NB4 (cell line): ENCODE measurements around the gene SMYD2.

Experiments
- DNase-seq: peaks from one replicate; pipeline ENCODE4 v3.0.0; 2010; ENCODE audit warnings: low read depth
- H3K4me3 ChIP-seq: one replicate; pipeline ENCODE4 v1.5.1; 2011; ENCODE audit warnings: mild to moderate bottlenecking, low read depth, low read length, moderate library complexity
- MYC ChIP-seq: IDR thresholded peaks from 2 replicates; pipeline ENCODE4 v1.6.1; 2011; ENCODE audit warnings: low read depth, low read length
- POLR2A ChIP-seq: IDR thresholded peaks from 2 replicates; pipeline ENCODE4 v1.6.1; 2011; ENCODE audit warnings: mild to moderate bottlenecking; ENCODE audit not compliant: insufficient read length; ENCODE audit errors: extremely low read depth
- TF ChIP-seq, protein P1 (sequence below): IDR thresholded peaks from 2 replicates; pipeline ENCODE4 v1.6.1; 2011; ENCODE audit warnings: low read depth, low read length
- TF ChIP-seq, protein P2 (sequence below): IDR thresholded peaks from one replicate; pipeline ENCODE4 v1.5.1; 2012; ENCODE audit warnings: low read depth, low read length

SMYD2 gene

DNA sequence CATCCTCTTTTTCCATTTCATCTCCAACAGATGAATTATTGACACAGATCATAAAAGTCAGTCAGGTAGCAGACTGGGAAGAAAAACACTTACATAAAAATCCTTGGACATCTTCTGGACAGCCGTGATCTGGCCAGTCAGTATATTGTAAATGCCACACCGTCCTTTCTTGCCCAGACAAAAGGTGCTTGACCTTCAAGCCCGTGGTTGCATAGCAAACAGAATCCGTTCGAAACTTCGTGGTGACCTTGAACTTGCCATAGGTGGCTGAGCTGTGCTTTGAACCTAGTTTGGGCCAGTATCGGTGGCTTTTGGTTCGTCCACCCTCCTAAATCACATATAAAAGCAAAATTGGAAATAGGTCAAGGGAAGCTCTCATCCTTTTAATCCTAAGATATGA is 88.4 kb downstream of the SMYD2 start:
- no peak for DNase-seq
- no peak overlapping the region for H3K4me3 ChIP-seq
- TF ChIP-seq POLR2A (no peak), MYC (no peak)
- TF ChIP-seq, protein P1, sequence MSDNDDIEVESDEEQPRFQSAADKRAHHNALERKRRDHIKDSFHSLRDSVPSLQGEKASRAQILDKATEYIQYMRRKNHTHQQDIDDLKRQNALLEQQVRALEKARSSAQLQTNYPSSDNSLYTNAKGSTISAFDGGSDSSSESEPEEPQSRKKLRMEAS: no peak
- TF ChIP-seq, protein P2, sequence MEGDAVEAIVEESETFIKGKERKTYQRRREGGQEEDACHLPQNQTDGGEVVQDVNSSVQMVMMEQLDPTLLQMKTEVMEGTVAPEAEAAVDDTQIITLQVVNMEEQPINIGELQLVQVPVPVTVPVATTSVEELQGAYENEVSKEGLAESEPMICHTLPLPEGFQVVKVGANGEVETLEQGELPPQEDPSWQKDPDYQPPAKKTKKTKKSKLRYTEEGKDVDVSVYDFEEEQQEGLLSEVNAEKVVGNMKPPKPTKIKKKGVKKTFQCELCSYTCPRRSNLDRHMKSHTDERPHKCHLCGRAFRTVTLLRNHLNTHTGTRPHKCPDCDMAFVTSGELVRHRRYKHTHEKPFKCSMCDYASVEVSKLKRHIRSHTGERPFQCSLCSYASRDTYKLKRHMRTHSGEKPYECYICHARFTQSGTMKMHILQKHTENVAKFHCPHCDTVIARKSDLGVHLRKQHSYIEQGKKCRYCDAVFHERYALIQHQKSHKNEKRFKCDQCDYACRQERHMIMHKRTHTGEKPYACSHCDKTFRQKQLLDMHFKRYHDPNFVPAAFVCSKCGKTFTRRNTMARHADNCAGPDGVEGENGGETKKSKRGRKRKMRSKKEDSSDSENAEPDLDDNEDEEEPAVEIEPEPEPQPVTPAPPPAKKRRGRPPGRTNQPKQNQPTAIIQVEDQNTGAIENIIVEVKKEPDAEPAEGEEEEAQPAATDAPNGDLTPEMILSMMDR: no peak

DNA sequence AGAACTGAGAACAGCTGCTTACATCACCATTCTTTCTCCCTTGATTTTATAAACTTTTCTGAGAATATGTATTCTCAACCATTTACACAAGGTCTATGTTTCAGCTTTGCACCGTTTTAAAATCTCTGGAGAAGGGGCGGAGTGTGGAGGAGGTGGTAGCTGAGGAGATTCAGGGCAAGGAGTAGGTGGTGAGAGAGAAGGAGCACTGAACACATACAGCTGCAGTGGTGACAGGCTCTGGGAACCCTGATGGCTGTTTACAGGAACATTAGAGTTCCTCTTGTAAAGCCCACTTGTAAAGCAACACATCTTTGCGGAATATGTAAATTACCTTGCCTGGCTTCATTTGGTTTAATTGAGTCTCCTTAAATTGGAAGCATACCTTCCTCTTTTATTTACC is 89.7 kb downstream of the SMYD2 start:
- no peak for DNase-seq
- H3K4me3 ChIP-seq: no peak overlapping the region
- TF ChIP-seq, protein P2: no peak
- TF ChIP-seq POLR2A (no peak), MYC (no peak)
- TF ChIP-seq, protein P1: no peak

DNA sequence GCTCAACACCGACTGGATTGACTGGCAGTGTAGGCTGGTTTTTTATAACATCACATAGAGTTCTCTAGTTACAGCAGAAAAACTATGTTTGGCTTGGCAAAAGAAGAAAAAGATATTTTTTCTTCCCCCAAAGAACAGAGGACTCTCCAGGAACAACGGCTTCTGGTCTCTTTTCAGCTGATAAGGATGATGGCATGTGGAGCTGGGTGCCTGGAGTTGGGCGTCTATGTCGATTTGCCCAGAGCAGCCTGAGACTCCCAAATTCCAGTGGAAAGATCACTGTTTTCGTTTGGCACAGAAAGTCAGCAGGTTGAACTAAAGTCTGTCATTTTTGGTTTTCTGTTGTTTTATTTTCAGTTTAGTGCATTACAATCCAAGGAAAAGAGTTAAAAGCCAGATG is 91.1 kb downstream of the SMYD2 start:
- TF ChIP-seq MYC: no peak
- H3K4me3 ChIP-seq: no peak overlapping the region

DNA sequence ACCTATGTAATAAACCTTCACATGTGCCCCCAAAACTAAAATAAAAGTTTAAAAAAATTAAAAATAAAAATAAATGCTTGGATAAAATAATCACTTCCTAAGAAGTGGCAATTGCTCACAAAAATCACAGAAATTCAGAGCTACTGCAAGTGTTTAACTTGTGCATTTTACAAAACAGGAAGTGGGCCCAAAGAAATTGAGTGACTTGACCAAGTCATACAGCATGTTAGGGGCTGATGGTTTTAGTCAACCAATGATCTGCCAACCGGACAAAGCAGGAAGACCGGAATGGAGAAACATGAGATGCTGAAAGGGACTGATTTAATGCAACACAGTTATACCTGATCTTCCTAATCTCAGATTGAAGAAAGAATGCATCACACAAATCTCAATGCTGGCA is 96.5 kb downstream of the SMYD2 start:
- TF ChIP-seq, protein P2: no peak
- TF ChIP-seq, protein P1: no peak
- H3K4me3 ChIP-seq: no peak overlapping the region
- peak; percentile 12 for DNase-seq

More for the DNA sequence above, 91.1 kb downstream of the SMYD2 start:
- DNase-seq: no peak

DNA sequence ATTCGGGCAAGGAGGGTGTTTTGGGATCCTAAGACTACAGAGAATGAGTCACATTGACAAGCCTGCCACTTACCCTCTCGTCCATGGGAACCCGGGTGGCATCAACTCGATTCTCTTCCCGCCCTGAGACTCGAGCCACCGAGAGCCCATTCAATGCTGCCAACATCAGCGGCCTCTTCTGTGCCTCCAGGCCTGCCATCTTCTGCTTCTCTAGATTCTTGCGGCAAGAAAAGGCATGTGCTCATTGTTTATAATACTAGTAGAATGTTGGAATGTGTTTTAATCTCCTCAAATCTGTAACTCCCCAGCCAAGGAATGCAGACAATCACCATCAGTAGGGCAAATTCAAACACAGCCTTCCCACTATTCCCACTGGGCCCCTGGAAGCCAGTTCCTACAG is 96.9 kb downstream of the SMYD2 start:
- no peak overlapping the region for H3K4me3 ChIP-seq
- no peak for DNase-seq
- TF ChIP-seq MYC (no peak), POLR2A (no peak)
- TF ChIP-seq, protein P2: no peak
- TF ChIP-seq, protein P1: no peak

DNA sequence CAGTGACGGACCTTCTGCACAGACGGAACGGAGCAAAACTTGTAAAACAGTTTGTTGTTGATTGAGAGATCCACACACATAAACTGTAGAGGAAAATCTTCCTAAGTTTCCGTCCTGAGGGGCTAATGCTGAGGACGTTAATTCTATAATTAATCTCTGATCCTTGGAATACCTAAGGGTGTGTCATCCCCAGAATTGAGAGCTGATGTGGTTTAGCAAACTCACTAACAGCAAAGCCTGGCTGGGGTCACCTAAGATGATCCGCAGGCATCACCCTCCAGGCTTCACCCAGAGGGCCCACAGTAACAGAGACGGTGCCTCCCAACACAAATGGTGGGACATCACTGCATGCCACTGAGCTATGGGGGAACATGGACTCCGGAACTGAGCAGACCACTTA is 97.5 kb downstream of the SMYD2 start:
- DNase-seq: no peak
- TF ChIP-seq MYC (no peak), POLR2A (no peak)
- TF ChIP-seq, protein P2: no peak
- TF ChIP-seq, protein P1: no peak
- H3K4me3 ChIP-seq: no peak overlapping the region
